ENCODE measurements around the gene JAG2.

The JAG2 gene

DNA sequence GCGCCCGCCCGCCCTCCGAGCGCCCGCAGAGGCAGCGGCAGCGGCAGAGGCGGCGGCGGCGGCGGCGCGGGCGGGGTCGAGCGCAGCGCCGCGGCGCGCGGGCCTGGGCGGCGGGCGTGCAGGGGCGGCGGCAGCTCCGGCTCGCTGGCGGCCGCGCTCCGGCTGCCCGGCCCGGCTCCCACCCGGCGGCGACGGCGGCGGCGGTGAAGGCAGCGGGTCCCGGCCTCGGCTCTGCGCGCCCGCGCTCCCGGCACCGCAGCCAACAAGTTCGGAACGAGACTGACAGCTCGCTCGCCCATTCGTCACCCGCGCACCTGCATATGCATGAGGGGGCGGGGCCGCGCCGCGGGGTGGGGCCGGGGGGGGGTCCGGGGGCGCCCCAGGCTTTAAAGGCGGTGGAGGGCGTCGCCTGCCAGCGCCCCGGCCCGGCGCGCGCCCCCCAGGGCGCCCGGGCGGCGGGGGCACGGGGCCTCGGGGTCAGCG, at the start of gene JAG2:
TSS of gene JAG2 (minus strand) at position 281 of the 483 bp plus-strand sequence. CDS start 356 bp downstream, outside the sequence.
- no peak for DNase-seq

DNA sequence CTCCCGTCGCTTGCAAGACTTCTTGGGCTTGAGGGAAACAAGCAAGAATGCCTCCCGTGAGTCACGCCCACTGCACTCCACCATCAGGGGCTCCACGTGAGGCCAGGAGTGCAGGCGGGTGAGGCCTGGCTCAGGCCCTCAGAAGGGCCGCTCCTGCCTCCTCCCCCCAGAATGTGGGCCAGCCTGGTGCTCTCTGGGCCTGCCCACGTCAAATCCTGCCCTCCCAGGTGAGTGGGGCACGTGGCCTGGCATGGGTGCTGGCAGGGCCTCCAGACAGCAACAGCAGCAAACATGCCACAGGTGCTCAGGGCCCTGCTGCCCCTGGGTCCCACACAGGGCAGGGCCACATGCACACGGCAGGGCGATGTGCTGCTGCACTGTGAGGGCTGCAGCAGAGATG, 49.2 kb upstream of the JAG2 start:
- DNase-seq: no peak

DNA sequence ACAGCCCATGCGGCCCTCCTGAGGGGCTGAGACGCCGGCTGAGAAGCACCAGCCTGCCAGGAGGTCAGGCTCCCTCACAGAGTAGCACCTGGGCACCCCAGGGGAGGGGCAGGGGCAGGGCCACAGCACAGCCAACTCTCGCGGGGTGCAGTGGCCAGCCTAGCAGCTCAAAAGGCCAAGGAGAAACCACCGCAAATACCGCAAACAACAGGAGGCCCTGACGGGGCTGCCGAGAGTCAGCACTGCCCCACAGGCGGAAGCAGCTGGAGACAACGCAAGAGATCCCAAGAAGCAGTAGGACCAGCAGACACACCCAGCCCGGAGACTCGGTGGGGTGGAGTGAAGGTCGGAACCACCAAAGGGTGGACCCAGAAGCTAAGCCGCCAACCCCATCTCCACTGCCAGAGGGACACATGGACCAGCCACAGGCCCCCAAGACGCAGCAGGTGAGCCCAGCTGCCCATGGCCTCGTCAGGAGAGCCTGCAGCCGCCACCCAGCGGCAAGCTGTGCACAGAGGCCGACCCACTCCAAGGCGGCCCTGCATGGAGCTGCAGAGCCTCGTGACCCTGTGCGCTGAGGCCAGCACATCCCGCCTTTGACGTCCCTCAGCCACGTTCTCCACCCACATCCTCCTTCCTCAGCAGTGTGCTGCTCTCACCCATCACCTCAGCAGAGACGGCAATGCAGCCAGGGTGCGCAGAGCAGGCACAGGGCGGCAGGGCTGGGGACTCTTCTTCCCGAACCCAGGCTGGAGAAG, 48.1 kb upstream of the JAG2 start:
- DNase-seq: no peak

DNA sequence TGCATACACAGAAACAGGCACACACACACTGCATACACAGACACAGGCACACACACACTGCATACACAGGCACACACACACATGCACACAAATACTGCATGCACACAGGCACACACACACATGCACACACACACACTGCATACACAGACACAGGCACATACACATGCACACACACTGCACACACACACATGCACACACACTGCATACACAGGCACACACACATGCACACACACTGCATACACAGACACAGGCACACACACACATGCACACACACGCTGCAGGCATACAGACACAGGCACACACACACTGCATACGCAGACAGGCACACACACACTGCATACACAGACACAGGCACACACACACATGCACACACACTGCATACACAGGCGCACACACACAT, 47.0 kb upstream of the JAG2 start:
- DNase-seq: no peak

DNA sequence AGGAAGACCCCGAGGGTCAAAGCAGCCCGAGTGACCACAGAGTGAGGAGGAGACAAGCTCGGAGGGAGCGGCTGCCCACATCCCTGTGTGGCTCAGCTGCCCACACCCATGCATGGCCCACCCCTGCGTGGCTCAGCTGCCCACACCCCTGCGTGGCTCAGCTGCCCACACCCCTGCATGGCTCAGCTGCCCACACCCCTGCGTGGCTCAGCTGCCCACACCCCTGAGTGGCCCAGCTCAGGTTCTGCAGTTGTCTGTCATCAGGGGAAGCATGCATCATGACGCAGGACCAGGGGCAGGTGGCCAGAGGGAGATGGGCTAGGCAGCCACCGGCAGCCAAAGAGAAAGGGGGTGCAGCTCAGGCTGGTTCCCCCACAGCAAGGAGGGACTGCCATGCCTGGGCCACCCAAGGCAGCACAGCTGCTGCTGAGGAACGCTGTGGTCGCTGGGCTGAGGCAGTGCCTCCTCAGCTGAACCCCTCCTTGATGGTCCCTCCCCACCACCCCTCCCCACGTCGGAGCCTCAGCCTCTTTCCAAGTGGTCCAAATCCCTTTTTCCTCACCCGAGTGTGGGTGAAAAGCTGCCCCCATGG, 45.8 kb upstream of the JAG2 start:
- DNase-seq: no peak

DNA sequence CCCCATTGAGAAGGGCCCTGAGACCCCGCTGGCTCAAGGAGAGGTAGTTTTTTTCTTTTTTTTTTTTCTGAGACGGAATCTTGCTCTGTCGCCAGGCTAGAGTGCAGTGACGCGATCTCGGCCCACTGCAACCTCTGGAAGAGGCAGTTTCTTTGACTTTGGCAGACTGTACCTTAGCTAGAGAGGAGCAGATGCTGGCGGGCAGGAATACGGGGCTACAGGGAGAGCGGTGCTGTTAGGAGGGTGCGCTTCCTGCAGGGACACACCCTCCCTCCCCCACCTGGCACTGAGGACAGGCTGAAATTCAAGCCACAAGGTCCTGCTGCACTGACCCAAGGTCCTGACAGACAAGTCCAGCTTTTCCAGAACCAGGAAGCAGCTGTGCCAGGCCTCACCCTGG, 44.8 kb upstream of the JAG2 start:
- no peak for DNase-seq

DNA sequence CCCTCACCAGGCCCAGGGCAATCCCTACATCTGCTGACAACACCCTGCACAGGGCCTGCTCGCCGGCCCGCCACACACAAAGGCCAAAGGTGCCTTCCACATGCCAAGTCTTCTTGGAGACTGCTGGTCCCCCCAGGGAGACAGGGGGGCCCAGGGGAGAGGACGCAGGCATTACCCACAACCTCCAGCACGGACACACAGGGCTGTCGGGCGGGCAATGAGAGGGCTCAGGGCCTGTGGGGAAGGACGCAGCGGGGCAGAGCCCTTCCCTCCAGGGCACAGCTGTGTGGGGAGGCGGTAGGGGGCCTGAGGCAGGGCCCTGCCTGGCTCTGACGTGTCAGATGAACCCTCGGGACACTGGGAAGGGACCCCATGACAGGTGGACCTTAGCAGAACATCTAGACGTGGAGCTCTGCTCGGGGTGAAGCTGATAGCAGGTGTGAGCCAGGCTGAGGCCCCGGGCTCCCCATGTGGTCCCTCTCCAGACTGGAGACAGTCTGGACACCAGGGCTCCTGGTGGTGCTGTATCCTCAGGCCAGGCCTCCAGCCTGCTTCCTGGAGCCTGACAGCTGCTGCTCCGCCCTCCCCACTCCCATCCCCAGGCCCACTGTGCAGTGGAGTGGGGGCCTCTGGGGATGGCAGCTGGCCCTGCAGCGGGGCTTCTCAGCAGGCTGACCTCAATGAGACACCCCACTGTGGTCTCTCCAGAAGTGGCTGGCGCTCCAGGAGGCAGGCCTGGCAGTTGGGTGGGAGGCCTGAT, 44.1 kb upstream of the JAG2 start:
- DNase-seq: no peak

DNA sequence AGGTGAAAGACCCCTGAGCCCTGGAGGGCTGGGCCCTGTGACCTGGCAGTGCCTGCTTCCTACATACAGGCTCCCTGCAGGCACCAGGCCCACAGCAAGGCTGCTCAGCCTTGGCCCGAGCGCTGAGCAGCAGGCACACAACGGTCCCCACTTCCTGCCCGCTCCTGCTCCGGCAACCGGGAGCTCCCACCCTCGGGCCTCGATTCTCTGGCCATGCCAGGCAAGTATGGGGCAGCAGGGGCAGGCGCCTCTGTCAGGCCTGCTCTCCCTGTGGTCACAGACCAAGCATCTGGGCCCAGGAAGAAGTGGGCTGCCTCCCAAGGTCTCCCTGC, 43.1 kb upstream of the JAG2 start:
- no peak for DNase-seq

DNA sequence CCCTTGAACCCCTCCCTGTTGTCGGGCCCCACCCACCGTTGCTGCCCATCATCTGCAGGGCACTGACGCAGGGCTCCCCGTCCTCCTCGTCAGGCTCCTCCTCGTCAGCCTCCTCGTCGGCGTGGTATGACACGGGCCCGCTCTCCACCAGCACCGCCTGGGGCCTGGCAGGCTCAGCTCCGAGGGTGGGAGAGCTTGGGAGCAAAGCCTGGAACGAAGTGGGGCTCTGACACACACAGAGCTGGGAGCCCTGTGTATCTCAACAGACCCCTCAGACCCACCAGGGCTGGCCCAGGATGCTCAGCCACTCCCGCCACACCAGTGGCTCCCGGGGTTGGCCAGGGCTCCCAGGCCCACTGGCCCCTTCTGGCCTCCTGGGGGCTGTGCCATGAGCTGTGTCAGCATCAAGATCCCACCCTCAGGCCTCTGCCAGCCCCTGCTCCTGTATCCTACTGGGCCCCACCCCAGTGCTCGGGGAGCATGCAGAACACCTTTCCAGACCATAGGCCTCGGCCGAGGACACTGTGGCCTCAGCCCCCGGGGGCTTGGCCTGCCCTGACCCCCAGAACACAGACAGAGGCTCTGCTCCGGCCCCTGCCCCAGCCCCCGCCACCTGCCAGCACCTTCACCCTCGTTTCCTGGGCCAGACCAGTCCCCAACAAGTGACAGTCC, 42.6 kb upstream of the JAG2 start:
- no peak for DNase-seq

DNA sequence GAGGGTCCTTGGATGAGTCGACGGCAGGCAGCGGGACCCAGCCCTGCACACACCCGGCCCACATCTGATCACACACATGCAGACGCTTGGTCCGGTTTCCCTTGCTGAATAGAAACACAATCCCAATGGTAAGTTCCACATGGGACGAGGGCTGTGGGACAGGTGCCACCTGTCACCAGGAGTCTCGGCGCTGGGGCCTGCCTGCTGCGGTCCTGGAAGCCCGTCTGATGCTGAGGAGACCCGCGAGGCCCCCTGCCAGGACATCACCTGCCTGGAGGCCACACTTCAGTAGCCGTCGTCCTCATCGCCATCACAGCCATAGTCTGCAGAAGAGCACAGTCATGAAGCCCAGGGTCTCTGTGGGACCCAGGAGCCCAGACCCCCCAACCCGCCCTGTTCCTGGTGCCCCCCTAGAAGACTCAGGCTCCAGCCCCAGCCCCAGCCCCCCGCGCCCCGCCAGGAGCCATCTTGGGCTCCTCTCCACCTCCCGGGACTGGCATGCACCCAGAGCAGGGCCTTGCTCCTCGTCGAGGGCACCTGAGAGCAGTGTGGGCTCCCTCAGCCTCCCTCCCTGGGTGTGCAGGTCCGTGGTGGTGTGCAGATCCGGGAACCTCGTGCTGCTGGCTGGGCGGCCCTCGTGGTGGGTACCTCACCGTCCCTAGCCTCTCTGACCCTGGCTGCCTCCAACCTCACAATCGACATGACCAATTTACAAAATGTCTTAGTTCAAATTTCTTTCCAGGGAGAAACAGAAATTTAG, 41.9 kb upstream of the JAG2 start:
- no peak for DNase-seq

DNA sequence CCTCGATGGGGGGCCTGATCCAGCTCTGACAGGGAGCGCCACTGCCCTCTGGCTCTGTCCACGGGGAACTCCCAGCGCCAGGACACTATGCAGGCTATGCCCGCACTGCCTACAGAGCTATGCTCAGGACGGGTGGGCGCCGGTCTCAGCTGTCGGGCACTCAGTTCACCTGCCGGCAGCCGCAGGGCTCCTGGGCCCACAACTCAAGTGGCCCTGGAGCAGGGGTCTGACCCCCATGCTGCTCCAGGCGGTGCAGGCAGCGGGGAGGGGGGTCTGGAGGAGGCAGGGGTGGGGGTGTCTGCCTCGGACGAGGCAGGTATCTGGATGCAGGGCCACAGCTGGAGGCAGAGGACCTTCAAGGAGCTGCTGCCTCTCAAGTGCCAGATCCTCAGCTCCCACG, 41.1 kb upstream of the JAG2 start:
- no peak for DNase-seq

DNA sequence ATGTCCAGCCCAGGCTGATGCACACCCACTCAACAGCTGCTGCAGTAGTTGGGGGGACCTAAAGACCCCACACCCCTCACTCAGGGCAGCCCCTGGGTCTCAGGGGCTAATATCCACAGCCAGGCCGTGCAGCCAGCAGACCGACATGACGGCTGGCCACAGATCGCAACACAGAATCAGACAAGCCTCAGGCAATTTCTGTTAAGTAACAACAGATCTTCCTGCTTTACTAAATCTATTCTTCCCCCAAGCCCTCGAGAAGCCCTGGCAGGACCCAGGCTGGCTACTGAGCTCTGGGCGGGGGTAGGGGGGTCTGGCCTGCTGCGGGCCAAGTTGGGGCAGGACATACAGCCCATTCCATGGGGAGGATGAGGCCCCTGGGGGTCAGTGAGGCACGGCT, 40.5 kb upstream of the JAG2 start:
- DNase-seq: no peak

DNA sequence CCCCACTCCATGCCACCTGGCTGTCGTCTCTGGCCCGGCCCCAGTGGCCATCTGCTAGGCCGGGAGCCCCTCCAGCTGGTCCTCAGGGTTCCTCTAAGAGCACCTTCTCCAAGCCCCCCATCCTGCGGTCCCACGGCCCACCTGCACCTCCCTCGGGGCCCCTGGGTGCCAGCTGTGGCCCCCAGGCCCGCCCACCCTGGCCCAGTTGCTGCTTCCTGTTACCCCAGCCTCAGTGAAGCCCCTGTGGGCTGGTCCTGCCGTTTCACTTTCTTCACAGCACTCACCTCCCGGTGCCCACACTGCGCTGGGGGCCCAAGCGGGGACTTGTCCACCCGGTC, 40.1 kb upstream of the JAG2 start:
- no peak for DNase-seq

DNA sequence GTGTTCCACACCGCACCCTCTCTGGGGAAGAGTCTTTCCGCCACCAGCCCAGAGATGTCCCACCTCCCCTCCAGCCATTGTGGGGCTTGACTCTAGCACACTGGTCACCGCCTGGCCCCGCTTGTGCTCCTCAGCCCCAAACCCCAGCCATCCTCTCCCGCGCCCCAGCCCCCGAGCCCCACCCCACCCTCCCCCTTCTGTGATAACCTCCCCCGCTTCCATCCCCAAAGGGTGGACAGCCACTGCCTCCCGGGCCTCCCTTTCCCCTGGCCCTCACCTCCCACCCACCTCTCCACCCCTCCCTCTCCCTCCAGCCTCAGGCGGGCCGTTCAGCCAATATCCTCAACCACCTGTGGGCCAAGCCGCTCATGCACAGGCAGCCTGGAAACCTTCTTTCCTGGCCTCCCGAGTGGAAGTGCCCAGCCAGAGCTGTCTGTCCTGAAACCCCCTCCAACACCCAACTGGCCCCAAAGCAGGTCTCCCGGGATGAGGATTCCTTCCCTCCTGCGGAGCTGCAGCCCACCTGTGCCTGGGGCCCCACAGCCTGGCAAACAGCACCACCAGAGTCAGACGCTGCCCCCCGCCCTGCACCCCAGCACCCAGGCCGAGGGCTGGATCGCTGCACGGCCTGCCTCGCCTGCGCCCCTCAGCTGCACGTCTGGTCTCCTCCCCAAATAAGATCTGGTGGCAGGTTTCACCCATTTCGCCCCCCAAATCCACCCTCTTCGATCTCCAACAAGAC, 39.6 kb upstream of the JAG2 start:
- DNase-seq: no peak

DNA sequence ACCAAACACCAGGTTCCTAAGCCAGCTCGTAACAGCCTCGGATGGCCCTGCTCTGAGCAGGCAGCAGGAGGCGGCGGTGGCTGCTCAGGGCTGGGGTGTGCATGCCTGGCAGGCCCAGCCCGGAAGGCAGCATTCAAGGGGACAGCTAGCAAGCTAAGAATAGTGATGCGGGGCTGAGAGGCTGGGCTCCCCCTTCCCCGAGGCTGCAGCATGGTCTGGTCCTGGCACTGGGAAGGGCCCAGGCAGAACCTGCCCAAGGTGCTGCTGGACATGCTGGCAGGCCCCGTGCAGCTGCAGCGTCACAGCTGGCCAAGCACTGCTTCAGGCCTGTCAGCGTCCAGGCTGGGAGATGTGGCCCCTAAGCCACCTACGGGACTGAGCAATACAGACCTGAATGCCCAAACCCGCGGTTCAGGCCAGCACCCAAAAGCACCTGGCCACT, 38.9 kb upstream of the JAG2 start:
- no peak for DNase-seq

DNA sequence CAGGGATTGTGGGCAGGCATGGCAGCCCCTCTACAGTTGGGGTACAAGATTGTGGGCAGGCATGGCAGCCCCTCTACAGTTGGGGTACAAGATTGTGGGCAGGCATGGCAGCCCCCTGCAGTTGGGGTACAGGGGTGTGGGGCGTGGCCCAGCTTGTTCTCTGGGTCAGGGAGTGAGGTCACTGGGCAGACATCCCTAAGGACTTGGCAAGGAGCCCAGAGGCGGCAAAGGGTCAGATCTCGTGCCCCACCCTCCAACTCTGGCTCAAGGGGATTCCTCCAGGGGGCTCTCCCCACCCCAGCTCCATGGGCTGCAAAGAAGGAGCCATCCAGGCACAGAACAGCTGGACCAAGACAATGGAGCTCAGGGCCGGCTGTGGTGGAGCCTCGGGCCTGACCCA, 38.3 kb upstream of the JAG2 start:
- no peak for DNase-seq

DNA sequence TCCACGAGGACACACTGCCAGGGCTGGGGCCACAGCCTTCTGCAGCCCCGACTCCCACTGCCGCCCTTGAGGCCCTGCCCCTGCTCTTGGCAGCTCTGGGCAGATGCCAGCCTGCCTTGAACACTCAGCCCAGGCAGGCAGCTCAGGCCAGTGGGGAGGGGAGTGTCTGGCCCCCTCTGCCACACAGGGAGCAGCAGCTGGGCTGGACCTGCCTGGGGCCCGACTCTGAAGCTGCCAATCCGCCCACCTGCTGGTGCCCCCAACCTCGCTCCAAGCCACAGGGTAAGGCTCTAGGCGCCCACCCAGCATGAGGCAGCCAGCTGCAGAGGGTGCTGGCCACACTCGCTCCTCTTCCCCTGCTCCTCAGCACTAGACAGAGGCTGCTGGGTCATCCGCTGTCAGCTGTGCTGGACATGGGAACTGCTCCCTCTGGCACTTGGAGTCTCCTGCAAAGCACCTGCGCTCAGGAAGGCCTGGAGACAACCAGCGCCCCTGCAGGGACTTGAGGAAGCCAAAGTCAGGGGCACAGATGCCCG, 37.2 kb upstream of the JAG2 start:
- no peak for DNase-seq

DNA sequence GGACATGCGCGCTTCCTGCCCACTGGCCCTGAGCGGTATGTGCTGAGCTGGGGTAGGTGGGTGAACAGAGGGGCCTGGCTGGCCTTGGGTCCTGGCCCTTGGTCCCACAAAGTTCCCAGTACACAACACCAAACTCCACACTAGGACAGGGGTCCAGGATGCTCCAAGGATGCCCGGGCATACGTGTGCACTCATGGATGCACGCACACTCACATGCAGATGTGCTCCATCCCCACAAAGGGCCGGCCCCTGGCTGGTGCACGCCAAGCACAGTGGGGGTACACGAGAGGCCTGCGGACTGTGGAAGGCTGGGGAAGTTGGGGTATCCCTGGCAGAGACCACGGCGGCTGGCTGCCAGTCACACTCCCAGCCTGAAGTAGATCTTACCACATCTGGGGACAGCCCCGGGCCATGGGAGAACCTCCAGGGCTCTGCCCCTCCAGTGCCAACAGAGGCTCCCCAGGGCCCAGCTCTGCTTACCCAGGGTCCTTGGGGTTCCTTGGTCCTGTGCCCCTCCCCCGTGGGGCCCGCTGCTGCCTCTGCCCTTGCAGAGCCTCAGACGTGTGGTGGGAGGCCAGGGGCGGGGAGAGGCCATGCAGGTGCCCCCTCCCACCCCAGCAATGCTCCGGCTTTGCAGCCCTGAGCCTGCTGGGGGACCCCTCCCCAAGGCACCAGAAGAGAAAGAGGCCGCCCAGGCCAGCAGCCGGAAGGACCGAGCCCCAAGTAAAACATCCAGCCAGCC, 36.5 kb upstream of the JAG2 start:
- no peak for DNase-seq

DNA sequence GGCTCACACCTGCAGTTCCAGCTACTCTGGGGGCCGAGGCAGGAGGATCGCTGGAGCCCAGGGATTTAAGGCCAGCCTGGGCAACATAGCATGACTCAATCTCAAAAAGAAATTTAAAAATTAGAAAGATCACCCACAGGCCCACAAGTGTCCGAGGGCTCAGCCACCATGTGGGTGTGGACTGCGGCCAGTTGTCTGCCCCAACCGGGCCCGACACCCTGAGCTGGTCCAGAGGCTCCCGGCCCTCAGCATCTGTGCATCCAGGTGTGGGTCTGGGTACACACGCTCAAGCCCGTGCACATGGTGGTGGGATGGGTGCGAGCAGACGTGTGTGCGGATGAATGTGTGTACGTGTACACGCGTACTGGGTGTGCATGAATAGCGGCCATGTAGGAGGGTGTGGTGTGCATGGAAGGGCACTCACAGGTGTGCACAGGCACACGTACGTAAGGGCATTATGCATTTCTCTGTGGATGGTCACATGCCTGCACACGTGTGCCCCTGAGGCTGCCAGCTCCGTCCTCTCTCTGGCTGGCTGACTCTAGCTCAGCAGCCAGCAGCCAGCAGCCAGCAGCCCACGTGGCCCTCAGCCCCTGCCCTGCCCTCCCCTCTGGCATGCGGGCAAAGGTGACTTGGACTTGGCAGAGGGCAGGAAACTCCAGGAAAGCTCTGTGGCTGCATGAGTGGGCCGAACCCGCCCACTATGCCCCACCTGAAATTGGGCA, 35.8 kb upstream of the JAG2 start:
- DNase-seq: no peak

DNA sequence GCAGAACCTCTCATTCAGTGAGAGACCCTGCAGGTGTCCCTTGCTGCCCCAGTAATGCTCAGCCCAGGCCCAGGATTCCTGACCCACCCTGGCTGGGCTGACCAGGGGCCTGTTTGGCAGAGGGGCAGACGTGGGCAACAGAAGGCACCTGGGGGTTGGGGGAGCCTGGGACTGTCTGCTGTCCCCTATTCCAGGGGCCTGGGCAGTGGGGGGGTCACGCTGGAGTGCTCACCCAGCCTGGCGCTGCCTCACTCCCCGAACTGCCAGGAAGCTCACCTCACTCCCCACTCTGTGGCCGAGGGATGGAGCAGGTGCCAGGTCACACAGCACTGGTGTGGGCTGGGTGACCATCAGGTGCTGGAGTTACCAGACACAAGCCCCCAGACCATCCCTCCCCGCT, 35.1 kb upstream of the JAG2 start:
- DNase-seq: no peak

Data from NCI-H1436 treated with DMSO at 0.1 percent for 48 hours (cell line).